Endodermal cell (in vitro differentiated cells): ENCODE results near the gene FGA. TPM values are rescaled to one million over a fixed set of nuclear protein-coding genes. Genes with fewer than 3 reads are reported as not detected.

Source experiments
- DNase-seq: peaks from one replicate; pipeline ENCODE4 v3.0.0-alpha.2; 2017
- H3K27ac ChIP-seq: 2 replicates; pipeline ENCODE4 v1.5.1; 2013; ENCODE audit warnings: mild to moderate bottlenecking, low read depth, low read length, moderate library complexity
- H3K27me3 ChIP-seq: 2 replicates; pipeline ENCODE4 v1.6.1; 2013; ENCODE audit warnings: mild to moderate bottlenecking, low read length, moderate library complexity; ENCODE audit not compliant: insufficient read depth, control insufficient read depth, poor library complexity, severe bottlenecking
- H3K36me3 ChIP-seq: 2 replicates; pipeline ENCODE4 v1.7.0; 2013; ENCODE audit warnings: mild to moderate bottlenecking, low read length, moderate library complexity; ENCODE audit not compliant: control insufficient read depth, insufficient read depth
- H3K4me1 ChIP-seq: one replicate; pipeline ENCODE4 v1.7.0; 2013; ENCODE audit warnings: low read length; ENCODE audit not compliant: control insufficient read depth, insufficient read depth
- H3K4me3 ChIP-seq: 2 replicates; pipeline ENCODE4 v1.5.1; 2013; ENCODE audit warnings: mild to moderate bottlenecking, low read length, moderate library complexity
- H3K9ac ChIP-seq: 2 replicates; pipeline ENCODE4 v1.6.1; 2013; ENCODE audit warnings: mild to moderate bottlenecking, low read length, moderate library complexity; ENCODE audit not compliant: poor library complexity, severe bottlenecking; ENCODE audit errors: extremely low read depth
- H3K9me3 ChIP-seq: 2 replicates; pipeline ENCODE4 v1.6.1; 2013; ENCODE audit warnings: mild to moderate bottlenecking, low read length, moderate library complexity; ENCODE audit not compliant: control insufficient read depth
- H3K27ac Mint-ChIP-seq: 2 replicates; pipeline ENCODE4 v1.8.0; 2020; ENCODE audit warnings: mixed read lengths
- H3K27me3 Mint-ChIP-seq: 2 replicates; pipeline ENCODE4 v1.8.0; 2021; ENCODE audit warnings: mild to moderate bottlenecking, mixed read lengths; ENCODE audit not compliant: insufficient read depth
- H3K36me3 Mint-ChIP-seq: 2 replicates; pipeline ENCODE4 v1.8.0; 2020; ENCODE audit warnings: low read depth, mixed read lengths
- H3K4me1 Mint-ChIP-seq: 2 replicates; pipeline ENCODE4 v1.8.0; 2020; ENCODE audit warnings: mixed read lengths
- H3K4me3 Mint-ChIP-seq: 2 replicates; pipeline ENCODE4 v1.8.0; 2020; ENCODE audit warnings: mild to moderate bottlenecking, moderate library complexity, mixed read lengths
- H3K9me3 Mint-ChIP-seq: 2 replicates; pipeline ENCODE4 v1.8.0; 2020; ENCODE audit warnings: mild to moderate bottlenecking, mixed read lengths
- CTCF ChIP-seq: fragments of 200-600 bp; sonication (generic); conservative IDR thresholded peaks from 2 replicates; pipeline ENCODE4 v1.5.0; 2021; ENCODE audit warnings: antibody characterized with exemption, mild to moderate bottlenecking
- WGBS, 2 experiments: methylation state at CpG; one replicate each; pipeline versions ENCODE4 v1.1.5 to v1.1.7; 2013; ENCODE audit warnings: missing lambda C conversion rate in 2 of 2, mixed read lengths in 1 of 2; ENCODE audit not compliant: insufficient coverage in 1 of 2, insufficient read length in 1 of 2; 5-methylcytosine and 5-hydroxymethylcytosine counted together
- total RNA-seq, 2 donors: library from RNA; stranded (reverse); fragmentation: NEBNext Ultra II Directional in 1 of 2; extraction: Animal tissue kit (Norgen Biotek cat#: 25700) in 1 of 2; gene quantifications; 2 replicates in 1 of 2; 3 replicates in 1 of 2; pipeline ENCODE4 v1.2.1, GENCODE V29; 2021

Gene FGA
- total RNA-seq, 2 donors from 2014 or later: 3.1 to 3.7 TPM

- Histone ChIP-seq H3K9ac (no peak overlapping the region), H3K36me3 (no peaks in the 10 kb centered on the region), H3K4me1 (peaks cover 3% of the 10 kb centered on the region), H3K9me3 (no peaks in the 10 kb centered on the region), H3K27ac (no peak overlapping the region), H3K27me3 (no peaks in the 10 kb centered on the region), H3K4me3 (no peak overlapping the region)
- H3K27me3 Mint-ChIP-seq: no peaks in the 10 kb centered on the region
- no peak overlapping the region for H3K27ac Mint-ChIP-seq
- peaks cover 14% of the 10 kb centered on the region for H3K4me1 Mint-ChIP-seq
- 93 to 100% methylated on average over 1 of the region's 1 CpG for WGBS, 2 experiments
- TF ChIP-seq CTCF: no peak
- H3K9me3 Mint-ChIP-seq: no peaks in the 10 kb centered on the region
- H3K4me3 Mint-ChIP-seq: no peak overlapping the region
- no peaks in the 10 kb centered on the region for H3K36me3 Mint-ChIP-seq
- DNase-seq: no peak
These were observed 11.6 kb downstream of the FGA start for GRCh38 chr4:154578919-154579318.

GRCh38 chr4:154577324-154577723 is 13.2 kb downstream of the FGA start:
- no peaks in the 10 kb centered on the region for H3K27me3 Mint-ChIP-seq
- Histone ChIP-seq H3K36me3 (no peaks in the 10 kb centered on the region), H3K9ac (no peak overlapping the region), H3K27me3 (no peaks in the 10 kb centered on the region), H3K9me3 (no peaks in the 10 kb centered on the region), H3K4me3 (no peak overlapping the region), H3K4me1 (peaks cover 3% of the 10 kb centered on the region), H3K27ac (no peak overlapping the region)
- 94% methylated on average over 2 of the region's 2 CpGs; no CpG with 5 or more reads in 1 of the 2 experiments for WGBS, 2 experiments
- H3K36me3 Mint-ChIP-seq: no peaks in the 10 kb centered on the region
- peaks cover 14% of the 10 kb centered on the region for H3K4me1 Mint-ChIP-seq
- DNase-seq: no peak
- no peak overlapping the region for H3K27ac Mint-ChIP-seq
- no peaks in the 10 kb centered on the region for H3K9me3 Mint-ChIP-seq
- TF ChIP-seq CTCF: no peak
- no peak overlapping the region for H3K4me3 Mint-ChIP-seq

GRCh38 chr4:154574311-154574710 is 16.2 kb downstream of the FGA start:
- H3K36me3 ChIP-seq: no peaks in the 10 kb centered on the region
- H3K4me1 Mint-ChIP-seq: peaks cover 5% of the 10 kb centered on the region
- H3K27ac Mint-ChIP-seq: no peak overlapping the region
- no peaks in the 10 kb centered on the region for H3K27me3 ChIP-seq
- no peak overlapping the region for H3K9ac ChIP-seq
- H3K27me3 Mint-ChIP-seq: no peaks in the 10 kb centered on the region
- H3K4me3 ChIP-seq: no peak overlapping the region
- H3K9me3 ChIP-seq: no peaks in the 10 kb centered on the region
- no peak for TF ChIP-seq CTCF
- 76 to 95% methylated on average over 2 to 3 of the region's 3 CpGs for WGBS, 2 experiments
- H3K27ac ChIP-seq: no peak overlapping the region
- H3K36me3 Mint-ChIP-seq: no peaks in the 10 kb centered on the region
- H3K9me3 Mint-ChIP-seq: no peaks in the 10 kb centered on the region
- no peak overlapping the region for H3K4me3 Mint-ChIP-seq
- H3K4me1 ChIP-seq: no peaks in the 10 kb centered on the region
- no peak for DNase-seq
